Mesenchymal stem cell (in vitro differentiated cells and primary cell): ENCODE results near the gene TRDN.

Source experiments
- DNase-seq: peaks from one replicate; pipeline ENCODE4 v3.0.0-alpha.2; 2013
- H2AFZ ChIP-seq: one replicate; pipeline ENCODE4 v1.6.1; 2013; ENCODE audit warnings: low read depth, mild to moderate bottlenecking, control low read depth, inconsistent platforms, low read length, moderate library complexity
- H2AK5ac ChIP-seq: 2 replicates; pipeline ENCODE4 v1.6.1; 2013; ENCODE audit warnings: low read length, moderate library complexity, mild to moderate bottlenecking, inconsistent platforms; ENCODE audit not compliant: severe bottlenecking
- H2BK120ac ChIP-seq: one replicate; pipeline ENCODE4 v1.6.1; 2013; ENCODE audit warnings: low read depth, mild to moderate bottlenecking, inconsistent platforms, low read length, moderate library complexity
- H2BK12ac ChIP-seq, 2 experiments: one replicate each; pipeline ENCODE4 v1.6.1; 2013; ENCODE audit warnings: inconsistent platforms in 2 of 2, low read length in 2 of 2, mild to moderate bottlenecking in 2 of 2, moderate library complexity in 2 of 2, control low read depth in 1 of 2
- H2BK15ac ChIP-seq: one replicate; pipeline ENCODE4 v1.6.1; 2013; ENCODE audit warnings: mild to moderate bottlenecking, low read depth, inconsistent platforms; ENCODE audit not compliant: poor library complexity, severe bottlenecking
- H2BK5ac ChIP-seq: 2 replicates; pipeline ENCODE4 v1.6.1; 2013; ENCODE audit warnings: low read depth, mild to moderate bottlenecking, low read length, control low read depth, inconsistent platforms; ENCODE audit not compliant: poor library complexity, severe bottlenecking
- H3K14ac ChIP-seq, 2 experiments: one replicate each; pipeline ENCODE4 v1.6.1; 2013; ENCODE audit warnings: inconsistent platforms in 2 of 2, low read length in 2 of 2, control low read depth in 1 of 2, mild to moderate bottlenecking in 1 of 2, moderate library complexity in 1 of 2
- H3K18ac ChIP-seq, 2 experiments: one replicate each; pipeline ENCODE4 v1.6.1; 2013; ENCODE audit warnings: inconsistent platforms in 2 of 2, low read length in 2 of 2, control low read depth in 1 of 2, low read depth in 1 of 2, mild to moderate bottlenecking in 1 of 2
- H3K23ac ChIP-seq, 2 experiments: one replicate each; pipeline ENCODE4 v1.6.1; 2013; ENCODE audit warnings: inconsistent platforms in 2 of 2, low read length in 2 of 2, mild to moderate bottlenecking in 2 of 2, moderate library complexity in 2 of 2, control low read depth in 1 of 2
- H3K27ac ChIP-seq: 2 replicates; pipeline ENCODE4 v1.5.1; 2013; ENCODE audit warnings: mild to moderate bottlenecking, moderate library complexity, low read length, control low read depth, inconsistent platforms; ENCODE audit not compliant: poor library complexity, severe bottlenecking
- H3K27me3 ChIP-seq, 2 experiments: 2 replicates each; pipeline versions ENCODE4 v1.6.1 to v1.7.0; 2013; ENCODE audit warnings: low read length in 2 of 2, mild to moderate bottlenecking in 2 of 2, moderate library complexity in 2 of 2, control low read depth in 1 of 2, inconsistent platforms in 1 of 2; ENCODE audit not compliant: control insufficient read depth in 1 of 2, insufficient read depth in 1 of 2
- H3K36me3 ChIP-seq, 2 experiments: 2 replicates each; pipeline versions ENCODE4 v1.6.1 to v1.7.0; 2013; ENCODE audit warnings: low read length in 2 of 2, control low read depth in 1 of 2, inconsistent platforms in 1 of 2, low read depth in 1 of 2, mild to moderate bottlenecking in 1 of 2; ENCODE audit not compliant: insufficient read depth in 2 of 2, control insufficient read depth in 1 of 2
- H3K4ac ChIP-seq, 2 experiments: one replicate each; pipeline ENCODE4 v1.6.1; 2013; ENCODE audit warnings: inconsistent platforms in 2 of 2, low read length in 2 of 2, mild to moderate bottlenecking in 2 of 2, moderate library complexity in 2 of 2, control low read depth in 1 of 2, low read depth in 1 of 2
- H3K4me1 ChIP-seq: 2 replicates; pipeline ENCODE4 v1.6.1; 2013; ENCODE audit warnings: low read depth, low read length, control low read depth; ENCODE audit not compliant: control insufficient read depth, insufficient read depth
- H3K4me2 ChIP-seq: 2 replicates; pipeline ENCODE4 v1.6.1; 2013; ENCODE audit warnings: low read length, mild to moderate bottlenecking, inconsistent platforms; ENCODE audit not compliant: poor library complexity, severe bottlenecking
- H3K4me3 ChIP-seq, 2 experiments: 2 replicates each; pipeline versions ENCODE4 v1.5.1 to v1.7.0; 2013; ENCODE audit warnings: low read length in 2 of 2, mild to moderate bottlenecking in 2 of 2, control low read depth in 1 of 2, low read depth in 1 of 2; ENCODE audit not compliant: insufficient read depth in 1 of 2
- H3K79me1 ChIP-seq: replicated peaks from 2 replicates; pipeline ENCODE4 v1.6.1; 2013; ENCODE audit warnings: mild to moderate bottlenecking, control low read depth, low read length, inconsistent platforms; ENCODE audit not compliant: poor library complexity, severe bottlenecking
- H3K9ac ChIP-seq: 2 replicates; pipeline ENCODE4 v1.7.0; 2013; ENCODE audit warnings: mild to moderate bottlenecking, low read length, moderate library complexity
- H3K9me3 ChIP-seq: 2 replicates; pipeline ENCODE4 v1.7.0; 2013; ENCODE audit warnings: mild to moderate bottlenecking, low read length; ENCODE audit not compliant: control insufficient read depth
- H4K8ac ChIP-seq: one replicate; pipeline ENCODE4 v1.6.1; 2013; ENCODE audit warnings: inconsistent platforms, mild to moderate bottlenecking, low read length, moderate library complexity
- H4K91ac ChIP-seq: one replicate; pipeline ENCODE4 v1.6.1; 2013; ENCODE audit warnings: mild to moderate bottlenecking, low read length, inconsistent platforms
- WGBS: methylation state at CpG from one replicate; pipeline ENCODE4 v1.1.7; 2013; ENCODE audit warnings: mixed read lengths; 5-methylcytosine and 5-hydroxymethylcytosine counted together

The TRDN gene

GRCh38 chr6:123648723-123649122 lies 12.0 kb upstream of the TRDN start:
- Histone ChIP-seq H3K14ac (no peak overlapping the region), H3K27me3 (no peaks in the 10 kb centered on the region), H4K8ac (no peak overlapping the region), H3K18ac (no peak overlapping the region), H2AK5ac (no peak overlapping the region), H3K4me1 (no peaks in the 10 kb centered on the region), H3K36me3 (no peaks in the 10 kb centered on the region), H3K4me3 (no peak overlapping the region), H4K91ac (no peak overlapping the region), H2BK12ac (no peak overlapping the region), H3K9me3 (no peaks in the 10 kb centered on the region), H2BK15ac (no peak overlapping the region), H2BK5ac (no peak overlapping the region), H2AFZ (no peak overlapping the region), H3K23ac (no peak overlapping the region), H3K27ac (no peak overlapping the region), H3K79me1 (no peaks in the 10 kb centered on the region), H2BK120ac (no peak overlapping the region), H3K4me2 (no peak overlapping the region), H3K9ac (no peak overlapping the region), H3K4ac (no peak overlapping the region)
- DNase-seq, result no peak

GRCh38 chr6:123648020-123648580 lies 11.3 kb upstream of the TRDN start:
- H3K27ac ChIP-seq, result no peak overlapping the region
- no peak overlapping the region for H2BK12ac ChIP-seq
- H3K4me2 ChIP-seq, result no peak overlapping the region
- H2AK5ac ChIP-seq, result no peak overlapping the region
- H4K8ac ChIP-seq, result no peak overlapping the region
- no peak overlapping the region for H2BK120ac ChIP-seq
- no peak overlapping the region for H3K23ac ChIP-seq
- no peak overlapping the region for H3K14ac ChIP-seq
- H3K4me1 ChIP-seq, result no peaks in the 10 kb centered on the region
- DNase-seq, result no peak
- H3K4ac ChIP-seq, result no peak overlapping the region
- H3K9me3 ChIP-seq, result no peaks in the 10 kb centered on the region
- no peak overlapping the region for H2BK5ac ChIP-seq
- no peaks in the 10 kb centered on the region for H3K79me1 ChIP-seq
- no peak overlapping the region for H4K91ac ChIP-seq
- no peaks in the 10 kb centered on the region for H3K36me3 ChIP-seq
- no peak overlapping the region for H3K9ac ChIP-seq
- H2BK15ac ChIP-seq, result no peak overlapping the region
- H3K27me3 ChIP-seq, result no peaks in the 10 kb centered on the region
- no peak overlapping the region for H2AFZ ChIP-seq
- H3K18ac ChIP-seq, result no peak overlapping the region
- no peak overlapping the region for H3K4me3 ChIP-seq
- 80% methylated on average over 1 of the region's 1 CpG for WGBS

GRCh38 chr6:123641497-123641896 lies 4.7 kb upstream of the TRDN start:
- no peak overlapping the region for H2BK12ac ChIP-seq
- no peaks in the 10 kb centered on the region for H3K36me3 ChIP-seq
- no peak overlapping the region for H2AFZ ChIP-seq
- H3K4ac ChIP-seq, result no peak overlapping the region
- H3K27ac ChIP-seq, result no peak overlapping the region
- H2AK5ac ChIP-seq, result no peak overlapping the region
- no peak overlapping the region for H3K23ac ChIP-seq
- H3K9ac ChIP-seq, result no peak overlapping the region
- DNase-seq, result no peak
- no peaks in the 10 kb centered on the region for H3K9me3 ChIP-seq
- H4K91ac ChIP-seq, result no peak overlapping the region
- WGBS, result 80% methylated on average over 1 of the region's 1 CpG
- H2BK5ac ChIP-seq, result no peak overlapping the region
- H2BK15ac ChIP-seq, result no peak overlapping the region
- no peak overlapping the region for H4K8ac ChIP-seq
- H3K4me3 ChIP-seq, result no peak overlapping the region
- no peaks in the 10 kb centered on the region for H3K27me3 ChIP-seq
- no peak overlapping the region for H2BK120ac ChIP-seq
- no peak overlapping the region for H3K18ac ChIP-seq
- no peak overlapping the region for H3K4me2 ChIP-seq
- H3K4me1 ChIP-seq, result no peaks in the 10 kb centered on the region
- H3K79me1 ChIP-seq, result no peaks in the 10 kb centered on the region
- no peak overlapping the region for H3K14ac ChIP-seq

GRCh38 chr6:123640567-123641187 lies 3.9 kb upstream of the TRDN start:
- Histone ChIP-seq H3K36me3 (no peaks in the 10 kb centered on the region), H2BK120ac (no peak overlapping the region), H3K4me2 (no peak overlapping the region), H3K27ac (no peak overlapping the region), H4K91ac (no peak overlapping the region), H3K79me1 (no peaks in the 10 kb centered on the region), H3K14ac (no peak overlapping the region), H2AFZ (no peak overlapping the region), H3K27me3 (no peaks in the 10 kb centered on the region), H3K9ac (no peak overlapping the region), H3K4me3 (no peak overlapping the region), H3K18ac (no peak overlapping the region), H2BK15ac (no peak overlapping the region), H2BK5ac (no peak overlapping the region), H3K4ac (no peak overlapping the region), H3K9me3 (no peaks in the 10 kb centered on the region), H3K23ac (no peak overlapping the region), H2BK12ac (no peak overlapping the region), H2AK5ac (no peak overlapping the region), H3K4me1 (no peaks in the 10 kb centered on the region), H4K8ac (no peak overlapping the region)
- DNase-seq, result no peak
- WGBS, result 73% methylated on average over 5 of the region's 6 CpGs
